Measurements from ENCODE around the gene AFAP1. TPM values are rescaled to one million over a fixed set of nuclear protein-coding genes. Genes with fewer than 3 reads are reported as not detected.

Gene AFAP1
- total and polyA plus RNA-seq, 2 of the 4 experiments (the other 2 are of a cell fraction): 48.2 to 80.9 TPM

DNA sequence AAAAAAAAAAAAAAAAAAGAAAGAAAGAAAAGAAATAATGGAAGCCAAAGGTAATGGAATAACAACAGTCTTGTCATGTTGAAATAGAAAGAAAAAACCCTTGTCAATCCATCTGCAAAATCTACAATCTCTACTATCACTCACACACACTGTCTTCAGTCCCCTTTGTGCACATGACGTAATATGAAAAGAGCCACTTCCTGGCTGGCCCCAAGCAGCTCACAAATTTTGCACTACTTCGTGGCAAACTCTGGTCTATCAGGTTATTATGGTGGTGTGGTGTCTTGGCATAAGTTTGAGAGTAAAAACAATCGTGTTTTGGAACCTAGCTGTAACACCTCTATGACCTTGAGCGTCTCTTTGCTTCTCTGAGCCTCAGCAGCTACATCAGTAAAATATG is 8.3 kb upstream of the AFAP1 start:
- Histone ChIP-seq H2AK5ac (ENCODE audit: low read depth, low read length) (no peak overlapping the region), H3K56ac (ENCODE audit: extremely low read depth, insufficient read depth, low read length) (no peak overlapping the region), H3K18ac (ENCODE audit: low read depth, low read length) (no peak overlapping the region), H2BK15ac (ENCODE audit: low read depth, low read length) (no peak overlapping the region), H3K23ac (ENCODE audit: low read depth, low read length) (no peak overlapping the region), H3K4me3 (ENCODE audit: insufficient read depth, low read depth, low read length) (no peak overlapping the region), H3K4me2 (ENCODE audit: low read depth, low read length) (no peak overlapping the region), H4K5ac (ENCODE audit: low read depth, low read length) (no peak overlapping the region), H2AK9ac (replicated peaks; ENCODE audit: low read depth, low read length, poor library complexity) (no peak overlapping the region), H3K9me3 (ENCODE audit: control insufficient read depth, insufficient read depth, low read length) (0 out of 2 replicates have a peak, but pooled peaks cover 2% of the 10 kb centered on the region), H3K27me3 (ENCODE audit: control insufficient read depth, insufficient read depth, low read length) (no peaks in the 10 kb centered on the region), H3K4me1 (ENCODE audit: control insufficient read depth, insufficient read depth, low read length) (peaks cover 2% of the 10 kb centered on the region; the same call in 1 of the 2 replicates), H3K14ac (replicated peaks; ENCODE audit: low read depth, low read length) (no peak overlapping the region), H4K91ac (ENCODE audit: insufficient read depth, low read depth, low read length) (no peak overlapping the region), H2BK120ac (ENCODE audit: low read depth, low read length) (no peak overlapping the region), H2BK20ac (ENCODE audit: low read depth, low read length) (no peak overlapping the region), H2BK5ac (ENCODE audit: low read depth, low read length, poor library complexity, severe bottlenecking) (no peak overlapping the region), H3K79me1 (ENCODE audit: low read depth in 1 of 2, low read length in 2 of 2) (no peaks in the 10 kb centered on the region), H3K36me3 (ENCODE audit: control insufficient read depth, insufficient read depth, low read length) (no peaks in the 10 kb centered on the region), H4K8ac (ENCODE audit: low read depth in 2 of 2, low read length in 2 of 2) (no peak overlapping the region), H3K9ac (ENCODE audit: low read depth, low read length) (no peak overlapping the region), H2AFZ (replicated peaks; ENCODE audit: low read length, poor library complexity) (no peak overlapping the region), H3K4ac (ENCODE audit: low read depth, low read length) (no peak overlapping the region), H3K9me1 (ENCODE audit: insufficient read depth, low read length) (no peaks in the 10 kb centered on the region; the same call in 1 of the 2 replicates), H4K20me1 (ENCODE audit: insufficient read depth, low read length) (no peaks in the 10 kb centered on the region), H3K27ac (ENCODE audit: insufficient read depth, low read length) (no peak overlapping the region)
- DNase-seq (no peak), ATAC-seq (ENCODE audit: low read depth) (no peak)
- BruUV-seq (replicated peaks): no TSS peak
- WGBS, 2 experiments (ENCODE audit: extremely low coverage in 2 of 2, insufficient read length in 1 of 2): no CpG with 5 or more reads among the region's 4 CpGs
- in situ Hi-C loops (cut with MboI; ENCODE audit: low sequenced_read_pairs) (no loop called here), dilution Hi-C loops (cut with HindIII; ENCODE audit: low sequenced_read_pairs, unreplicated experiment) (no loop called here), intact Hi-C loops (cut with micrococcal nuclease) (no loop called here)
- CTCF ChIA-PET: interaction anchor here (0.7 kb wide), 1 partner anchor 9 kb away, joined by 3 read pairs; no protein-coding TSS in a partner anchor
- TF ChIP-seq RAD21 (IDR thresholded peaks at IDR 0.05; ENCODE audit: low read length) (no peak), POLR2A (IDR thresholded peaks at IDR 0.05; ENCODE audit: low read depth, low read length) (no peak), NFE2L2 (IDR thresholded peaks at IDR 0.05; ENCODE audit: low read depth, low read length) (no peak), ELK1 (IDR thresholded peaks at IDR 0.05; ENCODE audit: borderline replicate concordance, low read depth, low read length) (no peak), MXI1 (IDR thresholded peaks at IDR 0.05; ENCODE audit: borderline replicate concordance, low read depth, low read length) (no peak), FOS (IDR thresholded peaks at IDR 0.05; ENCODE audit: low read depth, low read length) (no peak), CEBPB (IDR thresholded peaks at IDR 0.05; ENCODE audit: low read depth, low read length) (no peak), CTCF (conservative IDR thresholded peaks at IDR 0.05; ENCODE audit: low read depth, low read length) (no peak), SMC3 (IDR thresholded peaks at IDR 0.05; ENCODE audit: low read depth, low read length) (no peak), RFX5 (IDR thresholded peaks at IDR 0.05; ENCODE audit: low read depth, low read length) (no peak), RCOR1 (IDR thresholded peaks at IDR 0.05; ENCODE audit: insufficient replicate concordance, low read length) (no peak), BHLHE40 (IDR thresholded peaks at IDR 0.05; ENCODE audit: low read depth, low read length) (no peak), MAFK (IDR thresholded peaks at IDR 0.05; ENCODE audit: low read depth, low read length) (no peak), CHD1 (IDR thresholded peaks at IDR 0.05; ENCODE audit: low read depth, low read length) (no peak), MAZ (IDR thresholded peaks at IDR 0.05; ENCODE audit: borderline replicate concordance, low read depth, low read length) (no peak)
- TF ChIP-seq, protein P1, sequence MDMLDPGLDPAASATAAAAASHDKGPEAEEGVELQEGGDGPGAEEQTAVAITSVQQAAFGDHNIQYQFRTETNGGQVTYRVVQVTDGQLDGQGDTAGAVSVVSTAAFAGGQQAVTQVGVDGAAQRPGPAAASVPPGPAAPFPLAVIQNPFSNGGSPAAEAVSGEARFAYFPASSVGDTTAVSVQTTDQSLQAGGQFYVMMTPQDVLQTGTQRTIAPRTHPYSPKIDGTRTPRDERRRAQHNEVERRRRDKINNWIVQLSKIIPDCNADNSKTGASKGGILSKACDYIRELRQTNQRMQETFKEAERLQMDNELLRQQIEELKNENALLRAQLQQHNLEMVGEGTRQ (IDR thresholded peaks at IDR 0.05; ENCODE audit: low read depth, low read length): no peak
- POLR2A ChIA-PET (ENCODE audit: unreplicated experiment): no interaction called here

Measured in IMR-90 (cell line).